ENCODE measurements around the gene DMBT1. TPM values are rescaled to one million over a fixed set of nuclear protein-coding genes. Genes with fewer than 3 reads are reported as not detected.

Gene DMBT1
- total RNA-seq = 0.40 TPM in 1 of 2 replicates, not detected in the other

DNA sequence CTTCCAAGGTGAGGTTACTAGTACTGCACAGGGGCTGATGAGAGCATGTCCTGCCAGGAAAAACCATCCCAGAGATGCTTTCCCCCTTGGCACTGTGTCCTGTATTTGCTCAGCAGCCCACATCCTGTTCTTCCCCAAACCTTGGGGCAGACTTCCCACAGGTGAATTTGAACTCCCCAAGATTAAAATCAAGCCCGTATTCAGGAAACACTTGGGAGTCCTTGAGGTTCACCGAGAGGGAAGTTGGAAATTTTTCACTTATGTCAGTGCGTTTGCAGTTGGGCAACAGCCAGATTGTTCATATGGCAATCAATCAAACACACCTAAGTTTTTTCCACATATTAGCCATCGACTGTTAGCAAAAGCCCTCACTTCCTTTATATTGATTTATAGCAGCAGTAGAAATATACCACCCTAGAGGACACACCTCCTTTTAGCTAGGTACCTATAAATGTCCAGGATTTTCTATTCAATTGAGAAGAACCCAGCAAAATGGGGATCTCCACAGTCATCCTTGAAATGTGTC, at the start of gene DMBT1:
Gene DMBT1 (plus strand): TSS at position 476 of the 526 bp plus-strand sequence. CDS start 17 bp downstream, at position 493.

Other genes starting within 250 kb of the DMBT1 start
- gene PLEKHA1, start 186.0 kb upstream of the DMBT1 start, total RNA-seq = 9.7 and 15.9 TPM in 2 replicates
- gene ARMS2, start 106.1 kb upstream of the DMBT1 start, total RNA-seq = not detected in 2 replicates
- 93.3 and 208 TPM in 2 replicates for gene HTRA1, start 99.2 kb upstream of the DMBT1 start, total RNA-seq
- gene C10orf120, start 139.1 kb downstream of the DMBT1 start, total RNA-seq = not detected in 2 replicates